GM18858 (cell line): ENCODE results near the gene FOXP3.
"Not testable (repeated sequence)": the region's sequence is repeated elsewhere in the genome, so short reads cannot be mapped to it uniquely, and the experiment has no call there.

Experiments used
- ATAC-seq: cut with Tn5 transposase; IDR thresholded peaks from one replicate; pipeline ENCODE4 v1.9.1; 2021; ENCODE audit not compliant: unreplicated experiment

The FOXP3 gene

GRCh38 chrX:49264460-49264859 is at the start of gene FOXP3:
Gene FOXP3, minus strand, starts transcription at chrX:49264710. Its CDS starts 6,205 bp downstream, at chrX:49258505.
- ATAC-seq: no peak

- ATAC-seq: no peak
These were observed 47.7 kb upstream of the FOXP3 start for GRCh38 chrX:49312176-49312575.

- ATAC-seq: no peak
These were observed 45.9 kb upstream of the FOXP3 start for GRCh38 chrX:49310371-49310770.

- ATAC-seq: no peak
These were observed 45.0 kb upstream of the FOXP3 start for GRCh38 chrX:49309401-49309981.

GRCh38 chrX:49308604-49309269 is 44.2 kb upstream of the FOXP3 start:
- ATAC-seq: no peak

- not testable (repeated sequence) for ATAC-seq
These were observed 43.3 kb upstream of the FOXP3 start for GRCh38 chrX:49307775-49308174.

- no peak for ATAC-seq
These were observed 38.8 kb upstream of the FOXP3 start, which contains the start of gene GAGE10 for GRCh38 chrX:49303346-49303745. Gene GAGE10, plus strand, starts transcription at chrX:49303646. Its CDS starts 1,214 bp downstream, at chrX:49304860.

GRCh38 chrX:49300703-49301102 is 36.2 kb upstream of the FOXP3 start:
- ATAC-seq: no peak

- ATAC-seq: not testable (repeated sequence)
These were observed 34.8 kb upstream of the FOXP3 start for GRCh38 chrX:49299293-49299692.

- no peak for ATAC-seq
These were observed 28.2 kb upstream of the FOXP3 start for GRCh38 chrX:49292400-49293362.

GRCh38 chrX:49291615-49292337 is 27.3 kb upstream of the FOXP3 start:
- ATAC-seq: no peak

GRCh38 chrX:49290215-49290614 is 25.7 kb upstream of the FOXP3 start:
- ATAC-seq: no peak

GRCh38 chrX:49287665-49288064 is 23.2 kb upstream of the FOXP3 start:
- no peak for ATAC-seq

GRCh38 chrX:49286581-49286980 is 22.1 kb upstream of the FOXP3 start:
- ATAC-seq: no peak

- ATAC-seq: no peak
These were observed 21.6 kb upstream of the FOXP3 start for GRCh38 chrX:49286136-49286535.

- no peak for ATAC-seq
These were observed 19.7 kb upstream of the FOXP3 start for GRCh38 chrX:49284212-49284611.

- ATAC-seq: no peak
These were observed 18.1 kb upstream of the FOXP3 start for GRCh38 chrX:49282647-49283011.

- no peak for ATAC-seq
These were observed 13.6 kb upstream of the FOXP3 start for GRCh38 chrX:49278081-49278480.

GRCh38 chrX:49277535-49277830 is 13.0 kb upstream of the FOXP3 start:
- ATAC-seq: no peak

GRCh38 chrX:49276671-49277534 is 12.4 kb upstream of the FOXP3 start:
- ATAC-seq: no peak
